HEK293T (cell line): ENCODE results near the gene CELF1.

Source experiments
- FOXM1 ChIP-seq: fragments of 450-650 bp; IDR thresholded peaks from 2 replicates; pipeline ENCODE4 v1.6.1; 2017; ENCODE audit warnings: mild to moderate bottlenecking, borderline replicate concordance
- PKNOX1 ChIP-seq: fragments of 450-650 bp; IDR thresholded peaks from 2 replicates; pipeline ENCODE4 v1.6.1; 2016
- SP1 ChIP-seq: fragments of 450-650 bp; IDR thresholded peaks from 2 replicates; pipeline ENCODE4 v1.6.1; 2017
- SUZ12 ChIP-seq: fragments of 450-650 bp; IDR thresholded peaks from 2 replicates; pipeline ENCODE4 v1.6.1; 2016; ENCODE audit warnings: mild to moderate bottlenecking

DNA sequence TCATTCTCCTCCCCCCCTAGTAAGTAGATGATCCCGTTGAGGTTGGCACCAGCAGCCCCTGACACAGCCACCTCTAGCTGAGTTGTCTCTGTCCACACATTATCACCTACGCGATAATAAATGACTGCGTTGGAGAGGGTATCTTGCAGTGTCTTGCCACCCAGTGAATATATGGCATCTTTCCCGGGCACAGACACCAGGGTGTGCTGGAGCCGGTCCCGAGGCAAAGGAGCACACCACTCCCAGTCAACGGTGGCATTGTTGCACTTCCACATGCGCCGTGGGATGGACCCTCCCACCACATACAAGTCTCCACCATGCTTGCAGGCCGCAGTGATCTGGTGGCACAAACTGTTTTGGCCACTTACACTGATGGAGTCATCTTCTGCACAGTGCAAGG lies 20.4 kb upstream of the CELF1 start:
- TF ChIP-seq PKNOX1 (no peak), FOXM1 (no peak), SP1 (no peak), SUZ12 (no peak)
